T-helper 22 cell (primary cell): ENCODE data around the gene THEM4.

Experiments
- DNase-seq: peaks from one replicate; pipeline ENCODE4 v3.0.0-alpha.2; 2020; ENCODE audit warnings: low read depth

The THEM4 gene

GRCh38 chr1:151837884-151838221, 71.5 kb downstream of the THEM4 start:
- DNase-seq: no peak

- peak; percentile 52 for DNase-seq
Observed at GRCh38 chr1:151837197-151837596, 72.1 kb downstream of the THEM4 start.

GRCh38 chr1:151835596-151835995, 73.7 kb downstream of the THEM4 start:
- no peak for DNase-seq

GRCh38 chr1:151834239-151834638, 75.1 kb downstream of the THEM4 start:
- DNase-seq: no peak

GRCh38 chr1:151833172-151833900, 76.0 kb downstream of the THEM4 start:
- no peak for DNase-seq

GRCh38 chr1:151832318-151832980, 76.9 kb downstream of the THEM4 start:
- DNase-seq: no peak

- DNase-seq: no peak
Observed at GRCh38 chr1:151831605-151832004, 77.7 kb downstream of the THEM4 start, which contains the start of gene RORC. Gene RORC (minus strand): TSS chr1:151831802. CDS start chr1:151831764, 38 bp downstream.

- no peak for DNase-seq
Observed at GRCh38 chr1:151831256-151831591, 78.1 kb downstream of the THEM4 start.

- DNase-seq: no peak
Observed at GRCh38 chr1:151830055-151830454, 79.3 kb downstream of the THEM4 start.

- DNase-seq: no peak
Observed at GRCh38 chr1:151829352-151830046, 79.8 kb downstream of the THEM4 start.

- no peak for DNase-seq
Observed at GRCh38 chr1:151828921-151829320, 80.4 kb downstream of the THEM4 start.

- DNase-seq: no peak
Observed at GRCh38 chr1:151827853-151828252, 81.5 kb downstream of the THEM4 start.

- peak; percentile 50 for DNase-seq
Observed at GRCh38 chr1:151825751-151826660, 83.3 kb downstream of the THEM4 start.

- no peak for DNase-seq
Observed at GRCh38 chr1:151825204-151825603, 84.1 kb downstream of the THEM4 start.
